Measurements from ENCODE around the gene CST7.
"Not testable (repeated sequence)": the region's sequence is repeated elsewhere in the genome, so short reads cannot be mapped to it uniquely, and the experiment has no call there.

CST7 gene

DNA sequence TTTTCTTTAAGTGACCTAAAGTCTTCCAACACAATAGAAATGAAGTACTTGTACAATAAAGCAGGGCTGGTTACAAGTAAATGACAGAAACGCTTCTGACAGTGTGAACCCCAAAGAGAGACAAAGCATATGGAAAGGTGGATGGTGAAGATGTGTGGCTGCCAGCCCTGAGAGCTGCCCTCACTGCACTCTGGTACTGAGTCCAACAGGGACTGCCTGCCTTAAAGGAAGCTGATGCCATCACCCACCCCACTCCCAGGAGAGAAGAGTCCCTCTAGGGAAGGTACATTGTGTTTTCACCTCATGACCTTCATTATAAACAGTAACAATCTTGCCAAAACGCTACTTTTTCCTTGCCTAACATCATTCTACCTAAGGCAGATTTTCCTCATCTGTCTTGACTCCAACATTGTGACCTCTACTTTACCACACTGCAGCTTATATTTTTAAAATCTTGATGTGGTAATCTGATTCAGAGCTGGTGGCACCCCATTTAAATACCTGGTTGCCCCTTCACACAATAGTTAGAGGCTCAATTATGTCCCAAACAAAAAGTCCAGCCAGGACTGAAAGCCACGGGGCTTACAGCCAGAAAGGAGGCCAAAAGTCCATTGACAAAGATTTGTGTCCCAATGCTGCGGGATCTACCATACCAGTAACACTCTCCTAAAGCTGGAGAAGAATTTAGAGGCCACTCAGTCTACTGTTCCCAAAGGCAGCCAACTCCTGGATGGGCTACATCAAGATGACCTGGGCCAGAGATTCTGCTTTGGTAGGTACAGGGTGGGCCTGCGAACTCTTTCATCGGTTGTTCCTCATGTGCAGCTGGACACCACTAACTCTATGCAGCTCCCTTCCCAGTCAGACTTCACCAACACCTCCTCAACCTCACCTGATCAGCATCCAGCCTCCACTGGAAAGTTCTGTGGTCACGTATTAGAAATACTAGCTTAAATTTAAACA lies 39.1 kb downstream of the CST7 start:
- DNase-seq, result no peak

- DNase-seq, result no peak
Observed at GRCh38 chr20:24989162-24989561, 40.1 kb downstream of the CST7 start.

- no peak for DNase-seq
Observed at GRCh38 chr20:24990810-24991252, 41.8 kb downstream of the CST7 start.

GRCh38 chr20:24991897-24992486 lies 42.9 kb downstream of the CST7 start:
- no peak for DNase-seq

DNA sequence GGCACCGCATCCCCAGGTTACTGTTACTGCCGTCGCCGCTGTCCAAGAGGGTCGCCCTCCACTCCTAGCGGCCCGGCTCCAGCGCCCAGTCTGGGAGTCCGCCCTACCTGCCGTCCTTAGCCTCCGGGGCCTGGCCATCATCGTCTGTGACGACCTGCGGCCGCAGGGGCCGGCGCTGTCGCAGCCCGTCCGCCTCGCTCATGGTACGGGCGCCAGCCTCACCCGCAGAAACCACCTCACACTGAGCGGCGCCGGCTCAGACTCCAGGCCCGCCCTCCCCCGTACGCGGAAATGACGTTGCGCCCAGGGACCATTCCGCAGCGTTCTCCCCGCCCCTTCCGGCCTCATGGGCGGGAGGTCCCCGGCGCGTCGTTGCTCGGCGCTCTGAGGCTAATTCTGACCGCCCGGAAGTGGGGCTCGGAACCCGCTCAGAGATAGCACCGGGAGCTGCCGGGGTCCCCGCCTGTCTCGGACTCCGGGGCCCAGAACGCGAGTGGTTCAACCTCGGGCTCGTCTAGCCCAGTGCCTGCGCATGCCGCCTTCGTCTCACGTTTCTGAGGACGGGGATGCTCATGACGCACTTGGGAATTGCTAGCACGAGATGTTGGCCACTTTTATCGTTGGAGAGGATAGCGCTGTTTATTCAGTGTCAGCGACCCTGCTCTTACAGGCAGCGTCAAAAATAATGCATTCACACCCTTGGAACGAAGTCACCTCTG lies 43.6 kb downstream of the CST7 start, which contains the start of gene APMAP:
APMAP (minus strand) TSS at position 265 of the 719 bp plus-strand sequence; CDS start at position 202, 63 bp downstream.
- DNase-seq, result peak; percentile 76

DNA sequence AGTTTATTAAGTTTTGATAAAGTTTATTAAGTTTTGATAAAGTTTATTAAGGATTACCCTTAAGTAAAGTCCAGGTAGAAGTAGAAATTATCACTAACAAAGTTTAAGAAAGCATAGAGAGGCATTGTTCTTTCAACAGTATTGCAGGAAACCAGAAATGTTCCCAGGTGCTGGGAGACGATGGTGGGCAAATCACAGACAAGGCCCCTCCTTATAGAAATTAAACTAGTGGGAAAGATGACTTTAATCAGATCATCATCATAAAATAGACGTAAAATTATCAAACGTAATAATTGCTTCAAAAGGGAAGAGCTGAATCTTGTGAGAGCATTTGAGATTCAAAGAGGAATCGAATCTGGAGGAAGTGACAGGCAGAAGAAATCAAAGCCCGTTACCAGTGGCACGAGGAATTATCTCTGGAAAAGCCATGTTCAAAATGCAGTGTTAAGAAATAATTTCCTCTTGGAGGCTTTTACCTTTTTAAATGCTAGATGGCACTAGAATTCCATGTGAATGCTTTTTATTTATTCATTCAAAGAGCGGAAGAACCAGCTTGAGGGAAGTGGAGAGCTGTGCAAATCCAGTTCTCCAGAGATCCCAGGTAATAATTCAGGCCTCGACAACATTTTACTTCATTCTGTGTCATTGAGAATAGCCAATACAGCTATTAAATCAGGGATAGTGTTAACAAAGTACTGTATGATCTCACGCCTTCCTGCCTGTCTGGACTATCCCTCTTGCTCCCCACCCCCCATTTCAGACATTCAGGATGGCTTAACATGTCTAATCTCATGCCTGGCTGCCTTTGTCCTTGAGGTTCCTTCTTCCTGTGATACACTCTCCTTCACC lies 44.5 kb downstream of the CST7 start:
- peak; percentile 43 for DNase-seq

DNA sequence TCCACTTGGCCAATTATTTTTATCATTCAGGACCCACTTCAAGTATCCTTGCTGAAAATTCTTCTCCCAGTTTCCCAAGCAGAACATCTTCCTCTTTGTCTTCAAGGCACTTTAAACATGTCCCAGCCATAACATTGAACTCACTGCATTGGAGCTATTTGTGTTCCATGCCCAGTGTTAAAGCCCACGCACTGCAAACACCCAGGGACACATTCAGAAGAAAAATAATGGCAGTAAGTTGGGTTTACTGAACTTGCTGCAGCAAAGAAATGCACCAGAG lies 45.1 kb downstream of the CST7 start:
- no peak for DNase-seq

- DNase-seq, result peak; percentile 56
Observed at GRCh38 chr20:24994470-24995368, 45.6 kb downstream of the CST7 start.

- DNase-seq, result no peak
Observed at GRCh38 chr20:24995741-24996448, 46.8 kb downstream of the CST7 start.

DNA sequence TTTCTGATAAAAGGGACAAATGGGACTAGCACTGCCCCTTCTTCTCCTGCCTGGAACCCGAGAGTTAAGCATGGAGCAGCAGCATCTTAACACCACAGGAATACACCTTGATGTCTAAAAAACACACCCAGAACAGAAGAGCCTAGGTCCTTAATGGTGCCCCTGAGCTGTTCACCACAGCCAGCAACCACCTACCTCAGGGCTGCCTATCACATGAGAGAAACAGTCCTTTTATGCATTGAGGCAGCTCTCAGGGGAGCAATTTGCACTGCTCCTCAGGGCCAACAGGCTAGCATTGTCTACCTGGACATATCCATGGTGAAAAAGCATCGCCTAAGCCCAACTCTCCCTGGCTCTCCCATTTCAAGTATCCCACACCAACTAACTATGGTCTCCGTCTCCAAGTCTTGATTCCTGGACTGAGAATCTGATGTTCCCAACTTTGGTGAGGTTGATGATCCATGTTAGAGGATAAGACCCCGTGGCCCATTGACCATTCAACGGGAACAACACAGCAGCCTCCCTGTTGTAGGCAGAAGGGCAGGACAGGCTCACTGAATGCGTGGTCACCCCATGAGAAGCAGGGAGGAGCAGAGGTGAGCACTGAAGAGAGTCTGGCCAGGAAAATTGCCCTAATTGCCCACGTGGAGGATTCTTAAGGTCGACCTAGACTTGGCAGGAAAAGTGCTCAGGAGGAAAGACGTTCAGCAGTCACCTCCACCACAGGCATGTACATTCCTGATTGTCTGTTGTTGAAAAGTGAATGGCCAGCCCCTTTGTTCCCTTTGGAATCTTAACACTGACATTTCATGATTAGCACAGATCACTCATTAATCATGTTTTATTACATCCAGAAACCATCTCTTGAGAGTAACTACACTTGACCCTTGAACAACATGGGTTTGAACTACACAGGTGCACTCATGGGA lies 47.6 kb downstream of the CST7 start:
- no peak for DNase-seq

DNA sequence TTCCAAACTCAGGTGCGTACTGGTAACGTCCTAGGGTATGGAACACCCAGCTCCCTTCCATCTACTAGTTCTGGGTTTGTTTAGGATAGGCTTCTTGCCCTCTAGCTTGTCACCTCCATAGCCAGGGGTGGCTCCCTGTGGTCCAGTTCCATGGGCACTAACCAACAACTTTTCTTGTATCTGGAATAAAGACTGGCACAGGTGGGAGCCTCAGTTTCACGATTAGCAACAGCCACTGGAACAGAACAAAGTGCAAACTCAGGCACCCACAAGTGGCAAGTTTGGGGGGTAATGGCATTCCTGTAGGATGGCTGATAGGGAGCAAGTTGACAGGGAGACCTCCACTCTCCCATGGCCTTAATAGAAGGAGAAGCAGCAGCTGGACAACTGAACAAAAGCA lies 49.1 kb downstream of the CST7 start:
- DNase-seq, result no peak

DNA sequence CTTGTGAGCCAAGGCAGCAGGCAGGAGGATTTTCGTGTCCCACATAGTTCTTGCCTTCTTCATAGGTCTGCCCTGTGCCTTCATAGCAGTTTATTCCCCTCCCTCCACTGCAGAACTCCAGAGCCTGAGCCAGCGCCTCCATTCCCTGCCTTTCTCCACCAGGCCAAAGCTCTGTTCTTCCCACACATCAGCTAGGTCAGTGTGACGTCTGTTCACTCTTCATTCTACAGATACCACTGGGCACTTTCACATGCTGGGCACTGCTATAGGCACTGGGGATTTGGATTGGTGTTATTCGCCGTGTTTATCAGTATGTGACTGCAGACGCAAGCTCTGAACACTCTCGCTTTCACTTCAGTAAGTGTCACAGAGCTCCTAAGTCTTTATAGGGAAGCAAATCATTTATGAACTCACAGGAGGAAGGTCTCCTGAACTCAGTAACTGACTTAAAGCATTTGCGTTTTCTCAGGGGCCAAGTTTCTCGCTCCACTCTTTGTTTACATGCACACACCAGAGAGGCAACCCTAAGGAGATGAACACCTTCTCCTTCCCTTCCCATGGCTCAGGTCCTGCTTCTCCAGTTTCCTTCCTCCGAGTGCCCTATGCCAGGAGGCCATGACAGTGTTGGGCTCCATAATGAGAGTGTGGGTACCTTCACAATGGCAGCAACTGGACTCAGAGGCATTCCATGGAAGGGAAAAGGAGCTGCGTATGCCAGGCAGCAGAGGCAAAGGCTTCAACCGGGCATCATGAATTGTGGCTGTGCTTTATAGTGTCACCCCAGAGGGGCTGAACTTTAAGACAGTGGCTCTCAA lies 49.8 kb downstream of the CST7 start:
- no peak for DNase-seq

GRCh38 chr20:24999568-24999967 lies 50.5 kb downstream of the CST7 start:
- no peak for DNase-seq

- peak; percentile 7 for DNase-seq
Observed at GRCh38 chr20:25000268-25000801, 51.3 kb downstream of the CST7 start.

- DNase-seq, result not testable (repeated sequence)
Observed at GRCh38 chr20:25001323-25001722, 52.3 kb downstream of the CST7 start.

DNA sequence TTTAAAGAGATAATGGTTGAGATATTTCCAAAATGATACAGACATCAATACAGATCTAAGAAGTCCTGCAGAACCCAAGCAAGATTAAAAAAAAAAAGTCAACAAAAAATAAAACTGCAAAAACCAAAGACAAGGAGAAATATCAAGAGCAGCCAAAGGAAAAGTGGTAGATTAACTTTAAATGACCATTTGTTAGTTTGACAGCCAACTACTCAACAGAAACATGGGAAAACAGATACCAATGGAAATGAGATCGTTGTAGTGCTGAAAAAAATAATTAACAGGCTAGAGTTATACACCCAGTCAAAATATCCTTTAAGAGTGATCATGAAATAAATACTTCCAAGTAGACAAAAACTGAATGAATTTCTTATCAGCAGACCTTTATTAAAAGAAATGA lies 53.9 kb downstream of the CST7 start:
- DNase-seq, result no peak

DNA sequence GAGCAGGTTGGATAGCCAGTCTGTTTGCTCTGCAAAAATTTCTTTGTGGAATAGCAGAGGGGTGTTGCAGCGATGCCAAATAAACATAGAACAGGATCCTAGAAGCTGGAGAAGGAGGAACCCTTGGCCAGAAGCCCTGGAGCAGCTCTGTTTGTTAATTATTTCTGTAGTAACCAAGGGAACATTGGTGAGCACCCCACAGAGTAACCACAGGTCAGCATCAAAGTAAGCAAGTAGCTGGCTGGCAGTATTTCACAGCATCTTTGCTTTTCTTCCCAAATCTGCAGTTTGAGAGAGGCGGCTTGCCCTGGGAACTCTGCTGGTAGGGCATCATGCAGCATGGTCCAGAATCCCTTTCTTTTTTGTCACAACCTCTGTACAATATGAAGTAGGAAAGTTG lies 56.2 kb downstream of the CST7 start:
- DNase-seq, result no peak

DNA sequence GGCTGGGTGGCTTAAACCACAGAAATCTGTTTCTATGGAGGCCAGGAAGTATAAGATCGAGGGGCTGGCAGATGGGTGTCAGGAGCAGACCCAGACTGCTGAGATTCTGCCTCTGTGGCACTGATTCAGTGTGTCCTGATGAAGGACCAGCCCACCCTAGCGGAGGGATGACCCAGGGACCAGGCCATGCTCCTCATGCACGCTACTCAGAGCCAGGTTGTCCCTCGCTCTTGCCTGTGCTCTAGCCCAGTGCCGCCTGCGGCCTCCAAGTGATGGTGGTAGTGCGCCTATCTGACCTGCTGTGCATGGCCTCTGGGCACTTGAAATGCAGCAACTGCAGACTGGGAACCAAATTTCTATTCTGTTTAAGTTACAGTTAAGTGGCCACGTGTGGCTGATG lies 56.6 kb downstream of the CST7 start:
- no peak for DNase-seq
